ENCODE measurements around the gene SH2D5. TPM values are rescaled to one million over a fixed set of nuclear protein-coding genes. Genes with fewer than 3 reads are reported as not detected.

Gene SH2D5
- total RNA-seq, 4 donors from 2014 or later = 0.23 to 1.2 TPM; not detected in 2

DNA sequence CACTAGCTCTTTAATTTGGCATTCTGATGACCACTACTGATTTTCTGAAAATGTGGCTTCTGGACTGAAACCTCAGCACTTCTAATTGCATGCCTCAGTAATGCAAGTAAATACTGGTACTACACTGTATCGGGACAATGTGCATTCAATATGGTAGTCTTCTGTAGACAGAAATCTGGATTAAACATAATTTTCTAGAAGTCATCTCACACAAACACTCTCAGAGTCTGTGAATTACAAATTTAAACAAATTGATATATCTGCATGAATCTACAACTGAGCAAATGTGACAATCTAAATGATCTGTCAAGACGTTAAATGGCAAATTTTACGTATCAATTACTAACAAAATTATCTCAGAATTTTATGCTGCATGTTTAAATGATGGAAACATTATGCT, 30.9 kb upstream of the SH2D5 start:
- Histone ChIP-seq H3K36me3 (peaks cover 100% of the 10 kb centered on the region), H3K27ac (no peak overlapping the region), H3K27me3 (no peaks in the 10 kb centered on the region), H3K4me1 (no peaks in the 10 kb centered on the region), H3K9me3 (no peaks in the 10 kb centered on the region), H3K4me3 (no peak overlapping the region)
- TF ChIP-seq POLR2A (IDR thresholded peaks at IDR 0.05) = no peak
- no peak for DNase-seq (ENCODE audit: low spot score in 2 of 2)
- WGBS = 95% methylated on average over 3 of the region's 3 CpGs

DNA sequence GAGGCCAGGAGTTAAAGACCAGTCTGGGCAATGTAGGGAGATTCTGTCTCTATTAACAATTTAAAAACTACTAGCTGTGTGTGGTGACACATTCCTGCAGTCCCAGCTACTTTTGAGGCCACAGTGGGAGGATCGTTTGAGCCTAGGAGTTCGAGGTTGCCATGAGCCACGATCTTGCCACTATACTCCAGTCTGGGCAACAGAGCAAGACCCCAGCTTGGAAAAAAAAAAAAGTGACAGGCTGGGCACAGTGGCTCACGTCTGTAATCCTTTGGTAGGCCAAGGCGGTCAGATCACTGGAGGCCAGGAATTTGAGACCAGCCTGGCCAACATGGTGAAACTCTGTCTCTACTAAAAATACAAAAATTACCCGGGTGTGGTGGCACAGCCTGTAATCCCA, 27.8 kb upstream of the SH2D5 start:
- no peak for DNase-seq (ENCODE audit: low spot score in 2 of 2)
- Histone ChIP-seq H3K4me1 (no peaks in the 10 kb centered on the region), H3K36me3 (peaks cover 100% of the 10 kb centered on the region), H3K9me3 (no peaks in the 10 kb centered on the region), H3K27me3 (no peaks in the 10 kb centered on the region), H3K27ac (no peak overlapping the region), H3K4me3 (no peak overlapping the region)
- TF ChIP-seq EP300 (IDR thresholded peaks at IDR 0.05) = no peak
- no peak for TF ChIP-seq POLR2A (IDR thresholded peaks at IDR 0.05)
- no peak for TF ChIP-seq POLR2AphosphoS5 (IDR thresholded peaks at IDR 0.05)
- TF ChIP-seq, protein P1, sequence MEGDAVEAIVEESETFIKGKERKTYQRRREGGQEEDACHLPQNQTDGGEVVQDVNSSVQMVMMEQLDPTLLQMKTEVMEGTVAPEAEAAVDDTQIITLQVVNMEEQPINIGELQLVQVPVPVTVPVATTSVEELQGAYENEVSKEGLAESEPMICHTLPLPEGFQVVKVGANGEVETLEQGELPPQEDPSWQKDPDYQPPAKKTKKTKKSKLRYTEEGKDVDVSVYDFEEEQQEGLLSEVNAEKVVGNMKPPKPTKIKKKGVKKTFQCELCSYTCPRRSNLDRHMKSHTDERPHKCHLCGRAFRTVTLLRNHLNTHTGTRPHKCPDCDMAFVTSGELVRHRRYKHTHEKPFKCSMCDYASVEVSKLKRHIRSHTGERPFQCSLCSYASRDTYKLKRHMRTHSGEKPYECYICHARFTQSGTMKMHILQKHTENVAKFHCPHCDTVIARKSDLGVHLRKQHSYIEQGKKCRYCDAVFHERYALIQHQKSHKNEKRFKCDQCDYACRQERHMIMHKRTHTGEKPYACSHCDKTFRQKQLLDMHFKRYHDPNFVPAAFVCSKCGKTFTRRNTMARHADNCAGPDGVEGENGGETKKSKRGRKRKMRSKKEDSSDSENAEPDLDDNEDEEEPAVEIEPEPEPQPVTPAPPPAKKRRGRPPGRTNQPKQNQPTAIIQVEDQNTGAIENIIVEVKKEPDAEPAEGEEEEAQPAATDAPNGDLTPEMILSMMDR (IDR thresholded peaks at IDR 0.05) = no peak
- 94% methylated on average over 6 of the region's 6 CpGs for WGBS

DNA sequence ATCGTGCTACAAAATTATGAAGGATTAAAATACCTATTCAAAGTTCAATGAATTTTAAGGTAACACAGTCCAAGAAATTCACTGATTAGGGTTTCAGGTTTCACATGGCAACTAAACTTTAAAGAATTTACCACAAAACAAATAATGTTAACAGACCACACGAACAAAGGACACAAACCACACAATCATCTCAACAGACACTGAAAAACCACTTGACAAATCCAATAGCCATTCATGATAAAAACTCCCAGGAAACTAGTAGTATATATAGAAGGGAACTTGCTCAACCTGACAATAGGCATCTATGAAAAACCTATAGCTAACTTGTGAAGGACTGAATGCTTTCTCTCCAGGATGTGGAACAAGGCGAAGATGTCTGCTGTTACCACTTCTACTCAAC, 21.1 kb upstream of the SH2D5 start:
- 93% methylated on average over 3 of the region's 3 CpGs for WGBS
- no peaks in the 10 kb centered on the region for H3K9me3 ChIP-seq
- DNase-seq (ENCODE audit: low spot score in 2 of 2) = no peak
- no peak overlapping the region for H3K4me3 ChIP-seq
- H3K27ac ChIP-seq = no peak overlapping the region
- no peak for TF ChIP-seq EP300 (IDR thresholded peaks at IDR 0.05)
- TF ChIP-seq POLR2A (IDR thresholded peaks at IDR 0.05) = no peak
- TF ChIP-seq POLR2AphosphoS5 (IDR thresholded peaks at IDR 0.05) = no peak
- TF ChIP-seq, protein P1 (IDR thresholded peaks at IDR 0.05) = no peak
- peaks cover 76% of the 10 kb centered on the region for H3K36me3 ChIP-seq
- H3K27me3 ChIP-seq = no peaks in the 10 kb centered on the region
- no peaks in the 10 kb centered on the region for H3K4me1 ChIP-seq

DNA sequence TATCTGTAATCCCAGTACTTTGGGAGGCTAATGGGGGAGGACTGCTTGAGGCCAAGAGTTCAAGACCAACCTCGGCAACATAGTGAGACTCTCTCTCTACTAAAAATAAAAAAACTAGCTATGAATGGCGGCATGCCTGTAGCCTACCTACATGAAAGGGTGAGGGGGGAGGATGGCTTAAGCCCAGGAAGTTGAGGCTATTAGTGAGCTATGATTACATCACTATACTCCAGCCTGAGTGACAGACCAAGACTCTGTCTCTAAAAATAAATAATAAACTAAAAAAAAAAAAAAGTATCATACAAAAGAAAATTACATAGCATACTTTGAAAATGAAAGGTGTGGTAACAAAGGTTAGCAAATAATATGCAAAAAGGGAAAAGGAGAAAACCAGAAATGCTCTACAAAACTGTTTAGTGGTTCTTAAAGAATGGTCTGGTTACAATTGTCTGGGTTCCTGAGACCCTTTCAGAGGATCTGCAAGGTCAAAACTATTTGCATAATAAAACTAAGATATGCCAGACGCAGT, 19.0 kb upstream of the SH2D5 start:
- peaks cover 76% of the 10 kb centered on the region for H3K36me3 ChIP-seq
- no peaks in the 10 kb centered on the region for H3K27me3 ChIP-seq
- no peak overlapping the region for H3K27ac ChIP-seq
- WGBS = 88% methylated on average over 3 of the region's 3 CpGs
- H3K4me1 ChIP-seq = no peaks in the 10 kb centered on the region
- no peaks in the 10 kb centered on the region for H3K9me3 ChIP-seq
- DNase-seq (ENCODE audit: low spot score in 2 of 2) = no peak
- no peak overlapping the region for H3K4me3 ChIP-seq
- TF ChIP-seq, protein P1 (IDR thresholded peaks at IDR 0.05) = no peak
- TF ChIP-seq EP300 (IDR thresholded peaks at IDR 0.05) (no peak), POLR2AphosphoS5 (IDR thresholded peaks at IDR 0.05) (no peak), POLR2A (IDR thresholded peaks at IDR 0.05) (no peak)

DNA sequence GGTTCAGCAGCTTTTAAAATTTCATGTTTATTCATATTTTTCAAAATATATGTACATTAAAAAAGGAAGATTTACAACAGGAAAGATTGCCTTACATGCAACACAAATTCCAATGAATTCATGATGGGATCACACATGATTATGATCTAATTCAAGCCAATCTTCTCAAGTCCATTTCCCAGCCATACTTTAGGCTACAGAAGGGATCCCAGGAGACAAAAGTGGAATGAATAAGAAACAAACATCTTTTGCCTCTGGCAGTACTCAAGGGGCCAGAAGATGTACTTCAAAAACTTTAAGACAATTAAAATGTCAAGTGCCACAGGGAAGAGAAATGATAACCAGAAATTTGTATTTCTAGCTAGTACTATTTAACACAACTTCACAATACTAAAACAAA, 10.2 kb upstream of the SH2D5 start:
- TF ChIP-seq, protein P1 (IDR thresholded peaks at IDR 0.05) = no peak
- TF ChIP-seq POLR2A (IDR thresholded peaks at IDR 0.05) = no peak
- TF ChIP-seq POLR2AphosphoS5 (IDR thresholded peaks at IDR 0.05) = no peak
- no peak for TF ChIP-seq EP300 (IDR thresholded peaks at IDR 0.05)
- Histone ChIP-seq H3K36me3 (peaks cover 97% of the 10 kb centered on the region), H3K4me1 (no peaks in the 10 kb centered on the region), H3K4me3 (no peak overlapping the region), H3K27me3 (no peaks in the 10 kb centered on the region), H3K9me3 (no peaks in the 10 kb centered on the region), H3K27ac (no peak overlapping the region)
- DNase-seq (ENCODE audit: low spot score in 2 of 2) = no peak

DNA sequence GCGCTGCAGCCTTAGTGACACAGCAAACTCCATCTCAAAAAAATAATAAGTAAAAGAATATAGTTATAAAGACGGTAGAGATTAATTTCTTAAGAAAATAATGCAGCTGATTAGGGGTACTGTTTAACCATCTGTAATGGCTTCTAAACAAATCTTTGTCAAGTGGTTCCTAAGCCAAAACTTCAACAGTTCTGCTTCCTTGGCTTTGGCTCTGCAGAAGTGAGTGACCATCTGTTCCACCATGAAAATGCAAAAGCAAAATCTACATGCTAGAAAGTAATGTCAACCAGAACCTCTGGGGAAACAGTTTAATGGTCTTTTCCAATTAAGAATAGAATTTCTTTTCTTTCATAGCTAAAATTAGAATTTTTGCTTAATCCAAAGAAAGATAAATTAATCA, 8.3 kb upstream of the SH2D5 start:
- no peaks in the 10 kb centered on the region for H3K27me3 ChIP-seq
- DNase-seq (ENCODE audit: low spot score in 2 of 2) = no peak
- WGBS = 86% methylated on average over 2 of the region's 2 CpGs
- TF ChIP-seq EP300 (IDR thresholded peaks at IDR 0.05) (no peak), POLR2AphosphoS5 (IDR thresholded peaks at IDR 0.05) (no peak), POLR2A (IDR thresholded peaks at IDR 0.05) (no peak)
- TF ChIP-seq, protein P1 (IDR thresholded peaks at IDR 0.05) = no peak
- H3K27ac ChIP-seq = no peak overlapping the region
- H3K9me3 ChIP-seq = no peaks in the 10 kb centered on the region
- H3K4me3 ChIP-seq = no peak overlapping the region
- no peaks in the 10 kb centered on the region for H3K4me1 ChIP-seq
- peaks cover 86% of the 10 kb centered on the region for H3K36me3 ChIP-seq
